ENCODE results near the gene C6orf89.

Gene C6orf89

GRCh38 chr6:36862848-36863382, 22.8 kb upstream of the C6orf89 start:
- H3K4me3 Mint-ChIP-seq: no peak overlapping the region
- no peak for DNase-seq
- H3K36me3 Mint-ChIP-seq (ENCODE audit: low read depth): peaks cover 62% of the 10 kb centered on the region
- no peaks in the 10 kb centered on the region for H3K9me3 Mint-ChIP-seq
- no peak overlapping the region for H3K27ac Mint-ChIP-seq
- peaks cover 26% of the 10 kb centered on the region for H3K4me1 Mint-ChIP-seq
- no peaks in the 10 kb centered on the region for H3K27me3 Mint-ChIP-seq
- no peak for ATAC-seq

- H3K27ac Mint-ChIP-seq: peak overlapping the region; percentile 1
- peaks cover 30% of the 10 kb centered on the region for H3K4me1 Mint-ChIP-seq
- peaks cover 62% of the 10 kb centered on the region for H3K36me3 Mint-ChIP-seq (ENCODE audit: low read depth)
- no peaks in the 10 kb centered on the region for H3K27me3 Mint-ChIP-seq
- H3K9me3 Mint-ChIP-seq: no peaks in the 10 kb centered on the region
- no peak overlapping the region for H3K4me3 Mint-ChIP-seq
- DNase-seq (no peak), ATAC-seq (no peak)
These were observed 21.8 kb upstream of the C6orf89 start for GRCh38 chr6:36863670-36864540.

- ATAC-seq: no peak
- Mint-ChIP-seq H3K4me1 (peaks cover 45% of the 10 kb centered on the region), H3K9me3 (no peaks in the 10 kb centered on the region), H3K27me3 (no peaks in the 10 kb centered on the region), H3K27ac (no peak overlapping the region), H3K4me3 (no peak overlapping the region), H3K36me3 (ENCODE audit: low read depth) (peaks cover 69% of the 10 kb centered on the region)
- DNase-seq: no peak
These were observed 19.9 kb upstream of the C6orf89 start for GRCh38 chr6:36865835-36866234.

- peaks cover 75% of the 10 kb centered on the region for H3K36me3 Mint-ChIP-seq (ENCODE audit: low read depth)
- H3K27me3 Mint-ChIP-seq: no peaks in the 10 kb centered on the region
- no peak overlapping the region for H3K4me3 Mint-ChIP-seq
- H3K27ac Mint-ChIP-seq: no peak overlapping the region
- DNase-seq (no peak), ATAC-seq (no peak)
- peaks cover 59% of the 10 kb centered on the region for H3K4me1 Mint-ChIP-seq
- no peaks in the 10 kb centered on the region for H3K9me3 Mint-ChIP-seq
These were observed 18.1 kb upstream of the C6orf89 start for GRCh38 chr6:36867471-36868224.

- Mint-ChIP-seq H3K4me1 (peaks cover 69% of the 10 kb centered on the region), H3K27me3 (no peaks in the 10 kb centered on the region), H3K36me3 (ENCODE audit: low read depth) (peaks cover 61% of the 10 kb centered on the region), H3K4me3 (no peak overlapping the region), H3K27ac (no peak overlapping the region), H3K9me3 (no peaks in the 10 kb centered on the region)
- ATAC-seq (no peak), DNase-seq (no peak)
These were observed 14.1 kb upstream of the C6orf89 start for GRCh38 chr6:36871686-36872085.

GRCh38 chr6:36873115-36873514, 12.6 kb upstream of the C6orf89 start:
- no peak for ATAC-seq
- Mint-ChIP-seq H3K4me1 (peaks cover 59% of the 10 kb centered on the region), H3K27ac (peak overlapping the region; percentile 100)

GRCh38 chr6:36873612-36874442, 11.9 kb upstream of the C6orf89 start:
- ATAC-seq: no peak
- peak overlapping the region; percentile 96 for H3K4me3 Mint-ChIP-seq
- H3K36me3 Mint-ChIP-seq (ENCODE audit: low read depth): peaks cover 44% of the 10 kb centered on the region
- H3K27ac Mint-ChIP-seq: peak overlapping the region; percentile 100
- H3K4me1 Mint-ChIP-seq: peaks cover 58% of the 10 kb centered on the region
- no peaks in the 10 kb centered on the region for H3K9me3 Mint-ChIP-seq
- DNase-seq: no peak
- H3K27me3 Mint-ChIP-seq: no peaks in the 10 kb centered on the region

More at GRCh38 chr6:36873115-36873514, 12.6 kb upstream of the C6orf89 start:
- Mint-ChIP-seq H3K36me3 (ENCODE audit: low read depth) (peaks cover 48% of the 10 kb centered on the region), H3K4me3 (peak overlapping the region; percentile 96), H3K27me3 (no peaks in the 10 kb centered on the region), H3K9me3 (no peaks in the 10 kb centered on the region)
- DNase-seq: no peak

- H3K27me3 Mint-ChIP-seq: no peaks in the 10 kb centered on the region
- DNase-seq: peak; percentile 82
These were observed 11.1 kb upstream of the C6orf89 start, which contains the start of gene PPIL1 for GRCh38 chr6:36874443-36875249. PPIL1 (minus strand) TSS chr6:36874803; CDS start chr6:36874772, 31 bp downstream.

GRCh38 chr6:36875250-36875633, 10.5 kb upstream of the C6orf89 start:
- Mint-ChIP-seq H3K9me3 (no peaks in the 10 kb centered on the region), H3K27ac (peak overlapping the region; percentile 100), H3K4me3 (peak overlapping the region; percentile 96), H3K36me3 (ENCODE audit: low read depth) (peaks cover 34% of the 10 kb centered on the region), H3K4me1 (peaks cover 48% of the 10 kb centered on the region), H3K27me3 (no peaks in the 10 kb centered on the region)
- ATAC-seq: no peak
- no peak for DNase-seq

More at GRCh38 chr6:36874443-36875249, 11.1 kb upstream of the C6orf89 start, which contains the start of gene PPIL1:
- ATAC-seq: peak; percentile 84
- no peaks in the 10 kb centered on the region for H3K9me3 Mint-ChIP-seq
- peaks cover 39% of the 10 kb centered on the region for H3K36me3 Mint-ChIP-seq (ENCODE audit: low read depth)
- peak within 1 kb of the TSS; percentile 96 for H3K4me3 Mint-ChIP-seq
- peaks cover 53% of the 10 kb centered on the region for H3K4me1 Mint-ChIP-seq
- peak within 1 kb of the TSS; percentile 100 for H3K27ac Mint-ChIP-seq

- Mint-ChIP-seq H3K36me3 (ENCODE audit: low read depth) (no peaks in the 10 kb centered on the region), H3K27ac (peak overlapping the region; percentile 3), H3K4me1 (peaks cover 32% of the 10 kb centered on the region), H3K4me3 (no peak overlapping the region), H3K27me3 (no peaks in the 10 kb centered on the region), H3K9me3 (no peaks in the 10 kb centered on the region)
- ATAC-seq (no peak), DNase-seq (no peak)
These were observed 1.1 kb upstream of the C6orf89 start for GRCh38 chr6:36884610-36885009.

GRCh38 chr6:36886950-36887618, 1.3 kb downstream of the C6orf89 start:
- peak overlapping the region; percentile 91 for H3K4me3 Mint-ChIP-seq
- ATAC-seq (no peak), DNase-seq (no peak)
- no peaks in the 10 kb centered on the region for H3K9me3 Mint-ChIP-seq
- H3K36me3 Mint-ChIP-seq (ENCODE audit: low read depth): peaks cover 2% of the 10 kb centered on the region
- H3K4me1 Mint-ChIP-seq: peaks cover 32% of the 10 kb centered on the region
- peak overlapping the region; percentile 90 for H3K27ac Mint-ChIP-seq
- no peaks in the 10 kb centered on the region for H3K27me3 Mint-ChIP-seq

GRCh38 chr6:36888115-36888643, 2.4 kb downstream of the C6orf89 start:
- Mint-ChIP-seq H3K27ac (no peak overlapping the region), H3K4me1 (peaks cover 32% of the 10 kb centered on the region), H3K27me3 (no peaks in the 10 kb centered on the region), H3K4me3 (no peak overlapping the region), H3K36me3 (ENCODE audit: low read depth) (peaks cover 2% of the 10 kb centered on the region), H3K9me3 (no peaks in the 10 kb centered on the region)
- no peak for ATAC-seq
- no peak for DNase-seq

Data from activated naive CD8-positive, alpha-beta T cell treated with anti-CD3 and anti-CD28 coated beads, Interleukin-2, amount 50 U/mL, for 24 hours (primary cell).